Measurements from ENCODE around the gene OR10V1. TPM values are rescaled to one million over a fixed set of nuclear protein-coding genes. Genes with fewer than 3 reads are reported as not detected.

OR10V1 gene
- total and polyA plus RNA-seq, 9 of the 15 experiments (the other 6 are each of a cell fraction or from before 2014, with no cell fraction given): not detected

DNA sequence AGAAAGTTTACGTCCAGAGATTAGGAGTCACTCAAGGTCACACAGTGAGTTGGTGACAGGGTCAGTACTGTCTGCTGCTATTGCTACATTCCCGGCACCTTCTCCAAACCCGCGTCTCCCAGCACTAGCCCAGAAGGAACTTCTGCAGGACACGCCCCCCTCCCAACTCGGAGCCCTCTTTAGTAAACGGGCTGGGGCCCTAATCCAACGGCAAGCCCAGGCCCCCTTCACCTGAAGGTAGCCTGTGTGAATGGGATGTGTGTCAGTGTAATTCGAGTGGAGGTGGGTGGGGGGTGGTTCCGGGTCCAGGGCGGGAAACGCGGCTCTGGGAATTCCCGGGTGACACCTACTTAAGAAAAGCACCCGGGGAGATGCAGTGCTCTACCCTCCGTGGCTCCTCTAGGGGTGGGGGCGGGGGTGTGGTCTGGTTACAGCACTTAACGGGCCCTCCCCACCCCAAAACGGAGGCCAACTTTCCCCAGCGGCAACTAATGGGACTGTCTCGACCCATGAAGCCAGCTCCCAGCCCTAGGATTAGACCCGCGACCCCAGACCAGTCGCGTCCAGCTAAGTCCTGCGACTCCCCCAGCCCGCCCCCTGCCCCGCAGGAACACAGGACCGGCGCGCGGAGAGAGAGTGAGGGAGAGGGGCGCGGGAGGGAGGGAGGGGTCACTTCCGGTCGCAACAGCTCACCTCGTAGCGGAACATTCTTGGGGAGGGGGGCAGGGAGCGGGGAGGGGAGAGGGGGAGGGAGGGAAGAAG is 45.3 kb downstream of the OR10V1 start (continued):
- no peak for TF ChIP-seq SETDB1 (IDR thresholded peaks at IDR 0.05; ENCODE audit: low read length)
- TF ChIP-seq, protein P1, sequence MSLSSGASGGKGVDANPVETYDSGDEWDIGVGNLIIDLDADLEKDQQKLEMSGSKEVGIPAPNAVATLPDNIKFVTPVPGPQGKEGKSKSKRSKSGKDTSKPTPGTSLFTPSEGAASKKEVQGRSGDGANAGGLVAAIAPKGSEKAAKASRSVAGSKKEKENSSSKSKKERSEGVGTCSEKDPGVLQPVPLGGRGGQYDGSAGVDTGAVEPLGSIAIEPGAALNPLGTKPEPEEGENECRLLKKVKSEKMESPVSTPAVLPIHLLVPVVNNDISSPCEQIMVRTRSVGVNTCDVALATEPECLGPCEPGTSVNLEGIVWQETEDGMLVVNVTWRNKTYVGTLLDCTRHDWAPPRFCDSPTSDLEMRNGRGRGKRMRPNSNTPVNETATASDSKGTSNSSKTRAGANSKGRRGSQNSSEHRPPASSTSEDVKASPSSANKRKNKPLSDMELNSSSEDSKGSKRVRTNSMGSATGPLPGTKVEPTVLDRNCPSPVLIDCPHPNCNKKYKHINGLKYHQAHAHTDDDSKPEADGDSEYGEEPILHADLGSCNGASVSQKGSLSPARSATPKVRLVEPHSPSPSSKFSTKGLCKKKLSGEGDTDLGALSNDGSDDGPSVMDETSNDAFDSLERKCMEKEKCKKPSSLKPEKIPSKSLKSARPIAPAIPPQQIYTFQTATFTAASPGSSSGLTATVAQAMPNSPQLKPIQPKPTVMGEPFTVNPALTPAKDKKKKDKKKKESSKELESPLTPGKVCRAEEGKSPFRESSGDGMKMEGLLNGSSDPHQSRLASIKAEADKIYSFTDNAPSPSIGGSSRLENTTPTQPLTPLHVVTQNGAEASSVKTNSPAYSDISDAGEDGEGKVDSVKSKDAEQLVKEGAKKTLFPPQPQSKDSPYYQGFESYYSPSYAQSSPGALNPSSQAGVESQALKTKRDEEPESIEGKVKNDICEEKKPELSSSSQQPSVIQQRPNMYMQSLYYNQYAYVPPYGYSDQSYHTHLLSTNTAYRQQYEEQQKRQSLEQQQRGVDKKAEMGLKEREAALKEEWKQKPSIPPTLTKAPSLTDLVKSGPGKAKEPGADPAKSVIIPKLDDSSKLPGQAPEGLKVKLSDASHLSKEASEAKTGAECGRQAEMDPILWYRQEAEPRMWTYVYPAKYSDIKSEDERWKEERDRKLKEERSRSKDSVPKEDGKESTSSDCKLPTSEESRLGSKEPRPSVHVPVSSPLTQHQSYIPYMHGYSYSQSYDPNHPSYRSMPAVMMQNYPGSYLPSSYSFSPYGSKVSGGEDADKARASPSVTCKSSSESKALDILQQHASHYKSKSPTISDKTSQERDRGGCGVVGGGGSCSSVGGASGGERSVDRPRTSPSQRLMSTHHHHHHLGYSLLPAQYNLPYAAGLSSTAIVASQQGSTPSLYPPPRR (CRISPR knock-in tag; IDR thresholded peaks at IDR 0.05; ENCODE audit: borderline replicate concordance): no peak
- no peak for TF ChIP-seq ASH1L (IDR thresholded peaks at IDR 0.05; ENCODE audit: borderline replicate concordance, low read depth, partially characterized antibody)
- TF ChIP-seq VEZF1 (CRISPR knock-in tag; IDR thresholded peaks at IDR 0.05): peak; percentile 89
- TF ChIP-seq, protein P2, sequence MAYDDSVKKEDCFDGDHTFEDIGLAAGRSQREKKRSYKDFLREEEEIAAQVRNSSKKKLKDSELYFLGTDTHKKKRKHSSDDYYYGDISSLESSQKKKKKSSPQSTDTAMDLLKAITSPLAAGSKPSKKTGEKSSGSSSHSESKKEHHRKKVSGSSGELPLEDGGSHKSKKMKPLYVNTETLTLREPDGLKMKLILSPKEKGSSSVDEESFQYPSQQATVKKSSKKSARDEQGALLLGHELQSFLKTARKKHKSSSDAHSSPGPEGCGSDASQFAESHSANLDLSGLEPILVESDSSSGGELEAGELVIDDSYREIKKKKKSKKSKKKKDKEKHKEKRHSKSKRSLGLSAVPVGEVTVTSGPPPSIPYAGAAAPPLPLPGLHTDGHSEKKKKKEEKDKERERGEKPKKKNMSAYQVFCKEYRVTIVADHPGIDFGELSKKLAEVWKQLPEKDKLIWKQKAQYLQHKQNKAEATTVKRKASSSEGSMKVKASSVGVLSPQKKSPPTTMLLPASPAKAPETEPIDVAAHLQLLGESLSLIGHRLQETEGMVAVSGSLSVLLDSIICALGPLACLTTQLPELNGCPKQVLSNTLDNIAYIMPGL (CRISPR knock-in tag; IDR thresholded peaks at IDR 0.05): 0 out of 2 replicates have a peak, but pooled peaks have one; percentile 25
- no peak for TF ChIP-seq MAFF (IDR thresholded peaks at IDR 0.05; ENCODE audit: low read length)
- TF ChIP-seq NR2C1 (IDR thresholded peaks at IDR 0.05): no peak
- no peak for TF ChIP-seq NR2C1 (tag; IDR thresholded peaks at IDR 0.05)
- TF ChIP-seq, protein P3, sequence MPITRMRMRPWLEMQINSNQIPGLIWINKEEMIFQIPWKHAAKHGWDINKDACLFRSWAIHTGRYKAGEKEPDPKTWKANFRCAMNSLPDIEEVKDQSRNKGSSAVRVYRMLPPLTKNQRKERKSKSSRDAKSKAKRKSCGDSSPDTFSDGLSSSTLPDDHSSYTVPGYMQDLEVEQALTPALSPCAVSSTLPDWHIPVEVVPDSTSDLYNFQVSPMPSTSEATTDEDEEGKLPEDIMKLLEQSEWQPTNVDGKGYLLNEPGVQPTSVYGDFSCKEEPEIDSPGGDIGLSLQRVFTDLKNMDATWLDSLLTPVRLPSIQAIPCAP (CRISPR knock-in tag; IDR thresholded peaks at IDR 0.05; ENCODE audit: borderline replicate concordance): no peak
- no peak for TF ChIP-seq FOSL1 (tag; conservative IDR thresholded peaks at IDR 0.05)
- no peak for TF ChIP-seq STAT5A (IDR thresholded peaks at IDR 0.05; ENCODE audit: borderline replicate concordance, low read length)
- no peak for TF ChIP-seq FOXJ2 (tag; IDR thresholded peaks at IDR 0.05)
- TF ChIP-seq HDGF (IDR thresholded peaks at IDR 0.05): no peak
- no peak; the same call in 1 of the 2 replicates for TF ChIP-seq ZC3H11A (IDR thresholded peaks at IDR 0.05; ENCODE audit: low read depth, low read length)
- TF ChIP-seq ZNF695 (CRISPR knock-in tag; IDR thresholded peaks at IDR 0.05): no peak
